K562 (cell line): ENCODE results near the gene BCL2L15. TPM values are rescaled to one million over a fixed set of nuclear protein-coding genes. Genes with fewer than 3 reads are reported as not detected.

ENCODE experiments used
- ARID1B ChIP-seq: fragments of 450-650 bp; IDR thresholded peaks from 2 replicates; pipeline ENCODE4 v1.6.1; 2016; ENCODE audit warnings: antibody characterized with exemption, mild to moderate bottlenecking, inconsistent platforms
- CBX1 ChIP-seq: sonication (generic); IDR thresholded peaks from 2 replicates; pipeline ENCODE4 v1.6.1; 2016; ENCODE audit warnings: antibody characterized with exemption, low read depth, mild to moderate bottlenecking
- CCAR2 ChIP-seq: fragments of 200-400 bp; formaldehyde crosslinking; IDR thresholded peaks from 2 replicates; pipeline ENCODE4 v1.6.1; 2017; ENCODE audit warnings: mild to moderate bottlenecking, low read depth, low read length
- GTF2F1 ChIP-seq: IDR thresholded peaks from 2 replicates; pipeline ENCODE4 v1.6.1; 2011; ENCODE audit warnings: low read depth, low read length, improper control_type of control experiment
- HCFC1 ChIP-seq: IDR thresholded peaks from 2 replicates; pipeline ENCODE4 v1.6.1; 2012; ENCODE audit warnings: low read depth, low read length, improper control_type of control experiment
- JUNB ChIP-seq: fragments of 450-650 bp; formaldehyde crosslinking; conservative IDR thresholded peaks from 2 replicates; pipeline ENCODE4 v1.4.0; 2020; ENCODE audit warnings: mild to moderate bottlenecking
- KDM1A ChIP-seq, 2 experiments: fragments of 450-650 bp; IDR thresholded peaks; 2 replicates each; pipeline ENCODE4 v1.6.1; 2016; ENCODE audit warnings: mild to moderate bottlenecking in 2 of 2
- MTF1 ChIP-seq: fragments of 250-450 bp; sonication (Bioruptor Pico); IDR thresholded peaks from 2 replicates; pipeline ENCODE4 v1.9.0; 2021; ENCODE audit warnings: moderate library complexity, mild to moderate bottlenecking, inconsistent platforms, borderline replicate concordance
- RBM17 ChIP-seq: fragments of 200-400 bp; formaldehyde crosslinking; IDR thresholded peaks from 2 replicates; pipeline ENCODE4 v1.6.1; 2017; ENCODE audit warnings: low read depth, mild to moderate bottlenecking, low read length, borderline replicate concordance
- SOX6 ChIP-seq: fragments of 450-650 bp; IDR thresholded peaks from 2 replicates; pipeline ENCODE4 v1.6.1; 2014; ENCODE audit warnings: mild to moderate bottlenecking
- TRIM24 ChIP-seq, 2 experiments: fragments of 450-650 bp; IDR thresholded peaks; 2 replicates each; pipeline ENCODE4 v1.6.1; 2016
- ZBTB1 ChIP-seq: sonication (generic); formaldehyde crosslinking; IDR thresholded peaks from 2 replicates; pipeline ENCODE4 v1.8.1; 2023; ENCODE audit warnings: missing genetic modification reagents, low read depth, mild to moderate bottlenecking, borderline replicate concordance
- ZNF174 ChIP-seq: fragments of 250-450 bp; sonication (Bioruptor Pico); IDR thresholded peaks from 2 replicates; pipeline ENCODE4 v1.4.0; 2020; ENCODE audit warnings: mild to moderate bottlenecking
- ZNF347 ChIP-seq: fragments of 450-650 bp; formaldehyde crosslinking; IDR thresholded peaks from 2 replicates; pipeline ENCODE4 v1.4.0; 2020; ENCODE audit warnings: low read depth, mild to moderate bottlenecking, moderate library complexity
- ZNF696 ChIP-seq: fragments of 250-450 bp; sonication (Bioruptor Pico); conservative IDR thresholded peaks from 2 replicates; pipeline ENCODE4 v1.4.0; 2020; ENCODE audit warnings: mild to moderate bottlenecking, moderate library complexity
- polyA plus RNA-seq, 8 experiments: library from polyadenylated mRNA; depleted of rRNA in 4 of 8; stranded (reverse) in 5 of 8; unstranded in 3 of 8; fragments of >200 nt; fragmentation: Nextera tagmentation in 2 of 8; fragmentation: Illumina TruSeq in 1 of 8; extraction: Ambion mirVana in 2 of 8; extraction: Trizol in 1 of 8; gene quantifications; 2 replicates each; pipeline versions ENCODE4 v1.2.1 to v1.2.3, GENCODE V29; 2011 to 2014; ENCODE audit warnings: inconsistent platforms in 1 of 8, missing spikeins in 1 of 8
- total RNA-seq, 7 experiments: library from RNA; depleted of rRNA in 6 of 7; stranded (reverse); fragments of >200 nt in 6 of 7; fragmentation: Illumina TruSeq in 2 of 7; extraction: Trizol in 2 of 7; gene quantifications; 2 replicates each; pipeline versions ENCODE4 v1.2.1 to v1.2.3, GENCODE V29; 2011 to 2021; ENCODE audit warnings: low replicate concordance in 1 of 7
- TF ChIP-seq, protein P1 (sequence below): fragments of 450-650 bp; IDR thresholded peaks from 2 replicates; pipeline ENCODE4 v1.6.1; 2016; ENCODE audit warnings: borderline replicate concordance
- TF ChIP-seq, protein P2 (sequence below): fragments of 250-450 bp; sonication (Bioruptor Pico); IDR thresholded peaks from 2 replicates; pipeline ENCODE4 v1.8.0; 2021; ENCODE audit warnings: mild to moderate bottlenecking, moderate library complexity
- TF ChIP-seq, protein P3 (sequence below): fragments of 450-650 bp; IDR thresholded peaks from 2 replicates; pipeline ENCODE4 v1.6.1; 2017; ENCODE audit warnings: antibody characterized with exemption
- TF ChIP-seq, protein P4 (sequence below): fragments of 450-650 bp; IDR thresholded peaks from 2 replicates; pipeline ENCODE4 v1.6.1; 2016; ENCODE audit warnings: low read depth, mild to moderate bottlenecking, moderate library complexity
- TF ChIP-seq, protein P5 (sequence below): fragments of 450-650 bp; IDR thresholded peaks from 2 replicates; pipeline ENCODE4 v1.6.1; 2018; ENCODE audit not compliant: partially characterized antibody

The BCL2L15 gene
- total and polyA plus RNA-seq, 9 of the 15 experiments (the other 6 are each of a cell fraction or from before 2014, with no cell fraction given) = 0.06 to 0.42 (median 0.28) TPM; not detected in 1

DNA sequence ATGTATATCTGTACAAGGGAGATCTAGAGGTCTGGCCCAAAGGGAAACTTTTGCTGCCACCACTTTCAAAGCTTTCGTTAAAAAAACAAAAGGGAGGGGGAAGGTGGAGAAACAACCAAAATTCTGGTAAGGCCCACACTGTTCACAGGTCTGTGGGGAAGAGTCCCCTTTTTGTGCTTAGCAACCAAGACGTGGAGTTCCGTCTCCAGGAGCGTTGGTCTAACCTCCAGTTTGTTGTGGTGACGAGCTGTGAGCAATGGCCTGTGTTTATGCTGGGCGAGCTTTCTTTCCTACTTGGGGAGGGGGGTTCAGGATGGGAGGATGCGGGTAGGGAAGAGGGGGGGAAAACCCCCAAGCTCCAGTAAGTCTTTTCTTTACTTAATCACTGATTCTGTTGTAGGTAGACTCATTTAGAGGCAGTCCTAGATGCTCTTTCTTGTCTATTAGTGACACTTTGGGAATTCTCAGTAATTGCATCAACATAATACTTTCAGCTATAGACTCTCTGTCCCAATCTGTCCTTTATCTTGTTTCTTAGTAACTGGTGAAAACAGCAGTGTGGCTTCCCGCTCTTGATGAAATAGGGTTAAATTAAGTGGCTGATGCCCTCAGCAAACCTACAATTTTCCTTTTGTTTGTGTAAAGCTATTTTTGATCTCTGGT is 43.2 kb upstream of the BCL2L15 start (continued):
- TF ChIP-seq, protein P1, sequence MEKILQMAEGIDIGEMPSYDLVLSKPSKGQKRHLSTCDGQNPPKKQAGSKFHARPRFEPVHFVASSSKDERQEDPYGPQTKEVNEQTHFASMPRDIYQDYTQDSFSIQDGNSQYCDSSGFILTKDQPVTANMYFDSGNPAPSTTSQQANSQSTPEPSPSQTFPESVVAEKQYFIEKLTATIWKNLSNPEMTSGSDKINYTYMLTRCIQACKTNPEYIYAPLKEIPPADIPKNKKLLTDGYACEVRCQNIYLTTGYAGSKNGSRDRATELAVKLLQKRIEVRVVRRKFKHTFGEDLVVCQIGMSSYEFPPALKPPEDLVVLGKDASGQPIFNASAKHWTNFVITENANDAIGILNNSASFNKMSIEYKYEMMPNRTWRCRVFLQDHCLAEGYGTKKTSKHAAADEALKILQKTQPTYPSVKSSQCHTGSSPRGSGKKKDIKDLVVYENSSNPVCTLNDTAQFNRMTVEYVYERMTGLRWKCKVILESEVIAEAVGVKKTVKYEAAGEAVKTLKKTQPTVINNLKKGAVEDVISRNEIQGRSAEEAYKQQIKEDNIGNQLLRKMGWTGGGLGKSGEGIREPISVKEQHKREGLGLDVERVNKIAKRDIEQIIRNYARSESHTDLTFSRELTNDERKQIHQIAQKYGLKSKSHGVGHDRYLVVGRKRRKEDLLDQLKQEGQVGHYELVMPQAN = no peak
- peak; percentile 16; the same call in 1 of the 2 replicates for TF ChIP-seq ARID1B
- no peak for TF ChIP-seq TRIM24 (IDR thresholded peaks at IDR 0.05)
- TF ChIP-seq, protein P2, sequence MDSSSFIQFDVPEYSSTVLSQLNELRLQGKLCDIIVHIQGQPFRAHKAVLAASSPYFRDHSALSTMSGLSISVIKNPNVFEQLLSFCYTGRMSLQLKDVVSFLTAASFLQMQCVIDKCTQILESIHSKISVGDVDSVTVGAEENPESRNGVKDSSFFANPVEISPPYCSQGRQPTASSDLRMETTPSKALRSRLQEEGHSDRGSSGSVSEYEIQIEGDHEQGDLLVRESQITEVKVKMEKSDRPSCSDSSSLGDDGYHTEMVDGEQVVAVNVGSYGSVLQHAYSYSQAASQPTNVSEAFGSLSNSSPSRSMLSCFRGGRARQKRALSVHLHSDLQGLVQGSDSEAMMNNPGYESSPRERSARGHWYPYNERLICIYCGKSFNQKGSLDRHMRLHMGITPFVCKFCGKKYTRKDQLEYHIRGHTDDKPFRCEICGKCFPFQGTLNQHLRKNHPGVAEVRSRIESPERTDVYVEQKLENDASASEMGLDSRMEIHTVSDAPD (CRISPR knock-in tag) = no peak
- TF ChIP-seq RBM17 = no peak
- TF ChIP-seq CCAR2 = no peak
- TF ChIP-seq MTF1 (CRISPR knock-in tag) = no peak
- no peak for TF ChIP-seq CBX1
- no peak for TF ChIP-seq ZNF696 (CRISPR knock-in tag)
- TF ChIP-seq ZBTB1 (CRISPR knock-in tag) = no peak
- no peak for TF ChIP-seq KDM1A (IDR thresholded peaks at IDR 0.05)
- TF ChIP-seq ZNF347 (CRISPR knock-in tag) = no peak
- TF ChIP-seq, protein P3, sequence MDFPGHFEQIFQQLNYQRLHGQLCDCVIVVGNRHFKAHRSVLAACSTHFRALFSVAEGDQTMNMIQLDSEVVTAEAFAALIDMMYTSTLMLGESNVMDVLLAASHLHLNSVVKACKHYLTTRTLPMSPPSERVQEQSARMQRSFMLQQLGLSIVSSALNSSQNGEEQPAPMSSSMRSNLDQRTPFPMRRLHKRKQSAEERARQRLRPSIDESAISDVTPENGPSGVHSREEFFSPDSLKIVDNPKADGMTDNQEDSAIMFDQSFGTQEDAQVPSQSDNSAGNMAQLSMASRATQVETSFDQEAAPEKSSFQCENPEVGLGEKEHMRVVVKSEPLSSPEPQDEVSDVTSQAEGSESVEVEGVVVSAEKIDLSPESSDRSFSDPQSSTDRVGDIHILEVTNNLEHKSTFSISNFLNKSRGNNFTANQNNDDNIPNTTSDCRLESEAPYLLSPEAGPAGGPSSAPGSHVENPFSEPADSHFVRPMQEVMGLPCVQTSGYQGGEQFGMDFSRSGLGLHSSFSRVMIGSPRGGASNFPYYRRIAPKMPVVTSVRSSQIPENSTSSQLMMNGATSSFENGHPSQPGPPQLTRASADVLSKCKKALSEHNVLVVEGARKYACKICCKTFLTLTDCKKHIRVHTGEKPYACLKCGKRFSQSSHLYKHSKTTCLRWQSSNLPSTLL = no peak
- no peak for TF ChIP-seq HCFC1
- TF ChIP-seq SOX6 = no peak
- no peak for TF ChIP-seq ZNF174 (CRISPR knock-in tag)
- TF ChIP-seq, protein P4, sequence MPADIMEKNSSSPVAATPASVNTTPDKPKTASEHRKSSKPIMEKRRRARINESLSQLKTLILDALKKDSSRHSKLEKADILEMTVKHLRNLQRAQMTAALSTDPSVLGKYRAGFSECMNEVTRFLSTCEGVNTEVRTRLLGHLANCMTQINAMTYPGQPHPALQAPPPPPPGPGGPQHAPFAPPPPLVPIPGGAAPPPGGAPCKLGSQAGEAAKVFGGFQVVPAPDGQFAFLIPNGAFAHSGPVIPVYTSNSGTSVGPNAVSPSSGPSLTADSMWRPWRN = no peak
- no peak for TF ChIP-seq GTF2F1
- TF ChIP-seq, protein P5, sequence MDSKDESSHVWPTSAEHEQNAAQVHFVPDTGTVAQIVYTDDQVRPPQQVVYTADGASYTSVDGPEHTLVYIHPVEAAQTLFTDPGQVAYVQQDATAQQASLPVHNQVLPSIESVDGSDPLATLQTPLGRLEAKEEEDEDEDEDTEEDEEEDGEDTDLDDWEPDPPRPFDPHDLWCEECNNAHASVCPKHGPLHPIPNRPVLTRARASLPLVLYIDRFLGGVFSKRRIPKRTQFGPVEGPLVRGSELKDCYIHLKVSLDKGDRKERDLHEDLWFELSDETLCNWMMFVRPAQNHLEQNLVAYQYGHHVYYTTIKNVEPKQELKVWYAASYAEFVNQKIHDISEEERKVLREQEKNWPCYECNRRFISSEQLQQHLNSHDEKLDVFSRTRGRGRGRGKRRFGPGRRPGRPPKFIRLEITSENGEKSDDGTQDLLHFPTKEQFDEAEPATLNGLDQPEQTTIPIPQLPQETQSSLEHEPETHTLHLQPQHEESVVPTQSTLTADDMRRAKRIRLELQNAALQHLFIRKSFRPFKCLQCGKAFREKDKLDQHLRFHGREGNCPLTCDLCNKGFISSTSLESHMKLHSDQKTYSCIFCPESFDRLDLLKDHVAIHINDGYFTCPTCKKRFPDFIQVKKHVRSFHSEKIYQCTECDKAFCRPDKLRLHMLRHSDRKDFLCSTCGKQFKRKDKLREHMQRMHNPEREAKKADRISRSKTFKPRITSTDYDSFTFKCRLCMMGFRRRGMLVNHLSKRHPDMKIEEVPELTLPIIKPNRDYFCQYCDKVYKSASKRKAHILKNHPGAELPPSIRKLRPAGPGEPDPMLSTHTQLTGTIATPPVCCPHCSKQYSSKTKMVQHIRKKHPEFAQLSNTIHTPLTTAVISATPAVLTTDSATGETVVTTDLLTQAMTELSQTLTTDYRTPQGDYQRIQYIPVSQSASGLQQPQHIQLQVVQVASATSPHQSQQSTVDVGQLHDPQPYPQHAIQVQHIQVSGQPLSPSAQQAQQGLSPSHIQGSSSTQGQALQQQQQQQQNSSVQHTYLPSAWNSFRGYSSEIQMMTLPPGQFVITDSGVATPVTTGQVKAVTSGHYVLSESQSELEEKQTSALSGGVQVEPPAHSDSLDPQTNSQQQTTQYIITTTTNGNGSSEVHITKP = peak; percentile 98
- TF ChIP-seq JUNB (CRISPR knock-in tag) = no peak
